ENCODE measurements around the gene BBS1.

BBS1 gene

DNA sequence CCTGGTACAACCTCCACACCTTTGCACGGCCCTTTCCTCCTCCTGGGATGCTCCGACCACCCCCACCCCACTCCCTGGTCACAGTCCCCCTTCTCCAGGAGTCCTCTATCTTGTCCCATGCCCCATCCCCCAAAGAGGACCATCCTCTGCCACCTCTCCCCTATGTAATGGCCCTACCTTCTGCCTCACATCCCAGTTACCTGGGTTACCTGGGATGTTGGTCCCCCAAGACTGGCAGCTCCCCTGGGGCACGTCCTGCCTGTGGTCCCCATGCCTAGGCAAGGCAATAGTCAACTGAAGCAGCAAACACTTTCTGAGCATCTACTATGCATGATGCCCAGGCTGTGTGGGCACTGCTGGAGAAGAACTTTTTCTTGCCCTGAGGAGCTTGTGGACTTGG is 45.0 kb downstream of the BBS1 start:
- H3K4me3 ChIP-seq (ENCODE audit: insufficient read length, low read depth) = no peak overlapping the region
- H3K27me3 ChIP-seq (ENCODE audit: insufficient read depth, insufficient read length) = no peaks in the 10 kb centered on the region
- no peaks in the 10 kb centered on the region for H3K36me3 ChIP-seq (ENCODE audit: insufficient read depth, insufficient read length, low read length)
- no peak for DNase-seq (ENCODE audit: low read depth, low spot score)
- no peak overlapping the region for H3K9ac ChIP-seq (ENCODE audit: insufficient read length, low read depth)
- TF ChIP-seq ZNF274 (IDR thresholded peaks at IDR 0.05; ENCODE audit: low read depth, low read length) = no peak
- no peak for TF ChIP-seq SUZ12 (IDR thresholded peaks at IDR 0.05; ENCODE audit: extremely low read depth, insufficient read depth, insufficient read length)
- no peak for TF ChIP-seq YY1 (IDR thresholded peaks at IDR 0.05; ENCODE audit: insufficient read depth, insufficient read length)
- H3K9me3 ChIP-seq (ENCODE audit: insufficient read depth, low read length) = no peaks in the 10 kb centered on the region
- peaks cover 9% of the 10 kb centered on the region for H3K4me1 ChIP-seq (ENCODE audit: insufficient read depth, insufficient read length)

- H3K36me3 ChIP-seq (ENCODE audit: insufficient read depth, insufficient read length, low read length) = no peaks in the 10 kb centered on the region
- TF ChIP-seq YY1 (IDR thresholded peaks at IDR 0.05; ENCODE audit: insufficient read depth, insufficient read length) (no peak), ZNF274 (IDR thresholded peaks at IDR 0.05; ENCODE audit: low read depth, low read length) (no peak), SUZ12 (IDR thresholded peaks at IDR 0.05; ENCODE audit: extremely low read depth, insufficient read depth, insufficient read length) (no peak)
- H3K27me3 ChIP-seq (ENCODE audit: insufficient read depth, insufficient read length) = no peaks in the 10 kb centered on the region
These were observed 45.7 kb downstream of the BBS1 start for GRCh38 chr11:66556086-66556485.

DNA sequence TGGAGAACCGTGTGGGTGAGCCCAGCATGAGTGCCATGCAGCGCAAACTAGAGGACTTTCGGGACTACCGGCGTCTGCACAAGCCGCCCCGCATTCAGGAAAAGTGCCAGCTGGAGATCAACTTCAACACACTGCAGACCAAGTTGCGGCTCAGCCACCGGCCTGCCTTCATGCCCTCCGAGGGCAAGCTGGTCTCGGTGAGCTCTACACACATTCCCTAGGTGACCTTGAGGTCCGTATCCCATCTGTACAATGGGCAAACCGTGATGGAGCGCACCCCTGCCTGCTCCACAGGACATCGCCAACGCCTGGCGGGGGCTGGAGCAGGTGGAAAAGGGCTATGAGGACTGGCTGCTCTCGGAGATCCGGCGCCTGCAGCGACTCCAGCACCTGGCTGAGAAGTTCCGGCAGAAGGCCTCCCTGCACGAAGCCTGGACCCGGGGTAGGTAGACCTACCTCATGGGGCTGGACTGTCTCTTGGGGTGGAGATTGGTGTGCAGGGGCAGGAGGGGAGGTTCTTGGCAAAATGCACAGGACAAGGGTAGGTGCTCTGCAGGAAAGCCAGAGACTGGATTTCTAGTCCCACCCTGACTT is 47.4 kb downstream of the BBS1 start:
- DNase-seq (ENCODE audit: low read depth, low spot score) = no peak
- TF ChIP-seq ZNF274 (IDR thresholded peaks at IDR 0.05; ENCODE audit: low read depth, low read length) = no peak
- TF ChIP-seq SUZ12 (IDR thresholded peaks at IDR 0.05; ENCODE audit: extremely low read depth, insufficient read depth, insufficient read length) = no peak
- TF ChIP-seq YY1 (IDR thresholded peaks at IDR 0.05; ENCODE audit: insufficient read depth, insufficient read length) = no peak

More at GRCh38 chr11:66556086-66556485, 45.7 kb downstream of the BBS1 start:
- Histone ChIP-seq H3K4me3 (ENCODE audit: insufficient read length, low read depth) (no peak overlapping the region), H3K9me3 (ENCODE audit: insufficient read depth, low read length) (no peaks in the 10 kb centered on the region), H3K4me1 (ENCODE audit: insufficient read depth, insufficient read length) (peaks cover 8% of the 10 kb centered on the region), H3K9ac (ENCODE audit: insufficient read length, low read depth) (no peak overlapping the region)
- DNase-seq (ENCODE audit: low read depth, low spot score) = no peak

DNA sequence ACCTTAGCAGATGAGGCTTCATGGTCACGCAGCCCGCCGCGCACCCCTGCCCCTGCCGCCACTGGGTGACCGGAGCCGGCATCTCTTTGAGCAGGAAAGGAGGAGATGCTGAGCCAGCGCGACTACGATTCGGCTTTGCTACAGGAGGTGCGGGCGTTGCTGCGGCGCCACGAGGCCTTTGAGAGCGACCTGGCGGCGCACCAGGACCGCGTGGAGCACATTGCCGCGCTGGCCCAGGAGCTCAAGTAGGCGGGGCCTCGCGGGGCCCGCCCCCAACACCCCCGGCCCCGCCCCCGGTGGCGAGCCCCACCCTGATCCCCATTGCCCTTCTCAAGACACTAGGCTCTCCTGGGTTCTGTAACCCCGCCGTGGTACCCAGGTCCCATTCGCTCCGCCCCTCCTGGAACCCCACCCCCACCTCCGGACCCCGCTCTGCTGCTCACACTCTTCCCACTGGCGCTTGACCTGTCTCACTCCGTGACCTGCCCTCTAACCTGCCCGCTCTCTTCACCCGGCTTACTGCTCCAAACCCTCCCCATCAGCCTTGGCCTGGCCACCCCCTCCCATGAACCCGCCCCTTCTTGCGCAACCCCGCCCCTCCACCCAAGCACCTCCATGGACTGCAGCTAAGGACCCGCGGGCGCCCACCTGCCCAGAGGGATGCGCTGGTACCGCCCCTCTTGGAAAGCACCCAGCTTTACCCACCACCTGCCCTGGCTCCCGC is 48.9 kb downstream of the BBS1 start:
- no peaks in the 10 kb centered on the region for H3K36me3 ChIP-seq (ENCODE audit: insufficient read depth, insufficient read length, low read length)
- H3K9me3 ChIP-seq (ENCODE audit: insufficient read depth, low read length) = no peaks in the 10 kb centered on the region
- no peak for TF ChIP-seq YY1 (IDR thresholded peaks at IDR 0.05; ENCODE audit: insufficient read depth, insufficient read length)
- no peak for TF ChIP-seq ZNF274 (IDR thresholded peaks at IDR 0.05; ENCODE audit: low read depth, low read length)
- TF ChIP-seq SUZ12 (IDR thresholded peaks at IDR 0.05; ENCODE audit: extremely low read depth, insufficient read depth, insufficient read length) = no peak
- H3K27me3 ChIP-seq (ENCODE audit: insufficient read depth, insufficient read length) = no peaks in the 10 kb centered on the region
- H3K9ac ChIP-seq (ENCODE audit: insufficient read length, low read depth) = no peak overlapping the region
- H3K4me1 ChIP-seq (ENCODE audit: insufficient read depth, insufficient read length) = peaks cover 4% of the 10 kb centered on the region
- no peak for DNase-seq (ENCODE audit: low read depth, low spot score)
- H3K4me3 ChIP-seq (ENCODE audit: insufficient read length, low read depth) = no peak overlapping the region

More for the DNA sequence above, 47.4 kb downstream of the BBS1 start:
- Histone ChIP-seq H3K36me3 (ENCODE audit: insufficient read depth, insufficient read length, low read length) (no peaks in the 10 kb centered on the region), H3K4me1 (ENCODE audit: insufficient read depth, insufficient read length) (peaks cover 4% of the 10 kb centered on the region), H3K27me3 (ENCODE audit: insufficient read depth, insufficient read length) (no peaks in the 10 kb centered on the region), H3K9me3 (ENCODE audit: insufficient read depth, low read length) (no peaks in the 10 kb centered on the region), H3K9ac (ENCODE audit: insufficient read length, low read depth) (no peak overlapping the region), H3K4me3 (ENCODE audit: insufficient read length, low read depth) (no peak overlapping the region)

DNA sequence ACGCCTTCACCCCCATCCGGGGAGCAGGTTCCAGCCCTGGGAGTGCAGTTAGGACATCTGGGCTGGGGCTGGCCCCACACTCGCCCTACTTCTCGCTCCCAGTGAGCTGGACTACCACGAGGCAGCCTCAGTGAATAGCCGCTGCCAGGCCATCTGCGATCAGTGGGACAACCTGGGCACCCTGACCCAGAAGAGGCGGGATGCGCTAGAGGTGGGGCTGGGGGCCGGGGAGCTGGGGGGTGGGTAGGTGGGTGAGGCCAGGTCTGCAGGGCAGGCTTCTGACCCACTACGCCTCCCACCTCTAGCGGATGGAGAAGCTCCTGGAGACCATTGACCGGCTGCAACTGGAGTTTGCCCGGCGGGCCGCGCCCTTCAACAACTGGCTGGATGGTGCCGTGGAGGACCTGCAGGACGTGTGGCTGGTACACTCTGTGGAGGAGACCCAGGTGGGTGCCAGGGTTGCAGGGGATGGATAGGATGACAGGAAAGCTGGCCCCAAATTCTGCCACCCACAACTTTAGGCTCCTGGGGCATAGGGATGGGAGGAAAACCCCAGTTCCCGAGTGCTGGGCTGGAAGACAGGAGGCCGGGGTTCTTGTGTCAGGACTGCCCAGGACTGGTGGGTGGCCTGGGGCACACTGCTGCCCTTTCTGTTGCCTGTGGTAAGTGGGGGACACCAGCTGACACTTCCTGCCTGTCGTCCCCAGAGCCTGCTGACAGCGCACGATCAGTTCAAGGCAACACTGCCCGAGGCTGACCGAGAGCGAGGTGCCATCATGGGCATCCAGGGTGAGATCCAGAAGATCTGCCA is 49.6 kb downstream of the BBS1 start:
- no peaks in the 10 kb centered on the region for H3K9me3 ChIP-seq (ENCODE audit: insufficient read depth, low read length)
- H3K27me3 ChIP-seq (ENCODE audit: insufficient read depth, insufficient read length) = no peaks in the 10 kb centered on the region
- H3K9ac ChIP-seq (ENCODE audit: insufficient read length, low read depth) = no peak overlapping the region
- no peak for TF ChIP-seq SUZ12 (IDR thresholded peaks at IDR 0.05; ENCODE audit: extremely low read depth, insufficient read depth, insufficient read length)
- TF ChIP-seq YY1 (IDR thresholded peaks at IDR 0.05; ENCODE audit: insufficient read depth, insufficient read length) = no peak
- H3K4me1 ChIP-seq (ENCODE audit: insufficient read depth, insufficient read length) = peaks cover 4% of the 10 kb centered on the region
- H3K36me3 ChIP-seq (ENCODE audit: insufficient read depth, insufficient read length, low read length) = no peaks in the 10 kb centered on the region
- no peak for DNase-seq (ENCODE audit: low read depth, low spot score)
- H3K4me3 ChIP-seq (ENCODE audit: insufficient read length, low read depth) = no peak overlapping the region

- DNase-seq (ENCODE audit: low read depth, low spot score) = no peak
- Histone ChIP-seq H3K9me3 (ENCODE audit: insufficient read depth, low read length) (no peaks in the 10 kb centered on the region), H3K9ac (ENCODE audit: insufficient read length, low read depth) (no peak overlapping the region), H3K4me1 (ENCODE audit: insufficient read depth, insufficient read length) (peaks cover 4% of the 10 kb centered on the region), H3K36me3 (ENCODE audit: insufficient read depth, insufficient read length, low read length) (no peaks in the 10 kb centered on the region), H3K27me3 (ENCODE audit: insufficient read depth, insufficient read length) (no peaks in the 10 kb centered on the region), H3K4me3 (ENCODE audit: insufficient read length, low read depth) (no peak overlapping the region)
- TF ChIP-seq SUZ12 (IDR thresholded peaks at IDR 0.05; ENCODE audit: extremely low read depth, insufficient read depth, insufficient read length) (no peak), ZNF274 (IDR thresholded peaks at IDR 0.05; ENCODE audit: low read depth, low read length) (no peak), YY1 (IDR thresholded peaks at IDR 0.05; ENCODE audit: insufficient read depth, insufficient read length) (no peak)
These were observed 50.9 kb downstream of the BBS1 start for GRCh38 chr11:66561178-66561974.

Measured in NT2/D1 (cell line).